HG02973 (cell line): ENCODE measurements around the gene RAI1.
A peak's percentile ranks its signal among the peaks of the same experiment; 100 is the strongest.

Source experiments
- ATAC-seq: cut with Tn5 transposase; IDR thresholded peaks from one replicate; pipeline ENCODE4 v1.9.1; 2021; ENCODE audit warnings: moderate library complexity; ENCODE audit not compliant: unreplicated experiment

The RAI1 gene

DNA sequence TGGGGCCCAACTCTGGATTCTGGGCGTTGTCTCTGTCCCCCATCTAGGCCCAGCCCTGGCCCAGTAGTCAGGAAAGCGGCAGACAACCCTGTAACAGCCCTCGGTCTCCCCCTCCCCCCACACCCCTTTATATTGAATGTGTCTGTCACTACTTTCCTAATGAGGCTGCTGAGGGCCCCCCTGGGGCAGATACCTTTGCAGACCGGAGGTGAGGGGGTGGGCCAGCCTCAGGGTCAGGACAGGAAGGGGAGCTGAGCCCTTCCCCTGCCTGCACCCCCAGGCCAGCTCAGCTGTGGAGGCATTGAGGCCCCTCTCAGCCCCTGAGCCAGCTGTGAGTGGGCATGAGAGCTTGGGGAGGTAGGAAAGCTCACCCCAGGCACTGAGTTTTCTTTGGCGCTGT lies 17.1 kb downstream of the RAI1 start:
- ATAC-seq: no peak

DNA sequence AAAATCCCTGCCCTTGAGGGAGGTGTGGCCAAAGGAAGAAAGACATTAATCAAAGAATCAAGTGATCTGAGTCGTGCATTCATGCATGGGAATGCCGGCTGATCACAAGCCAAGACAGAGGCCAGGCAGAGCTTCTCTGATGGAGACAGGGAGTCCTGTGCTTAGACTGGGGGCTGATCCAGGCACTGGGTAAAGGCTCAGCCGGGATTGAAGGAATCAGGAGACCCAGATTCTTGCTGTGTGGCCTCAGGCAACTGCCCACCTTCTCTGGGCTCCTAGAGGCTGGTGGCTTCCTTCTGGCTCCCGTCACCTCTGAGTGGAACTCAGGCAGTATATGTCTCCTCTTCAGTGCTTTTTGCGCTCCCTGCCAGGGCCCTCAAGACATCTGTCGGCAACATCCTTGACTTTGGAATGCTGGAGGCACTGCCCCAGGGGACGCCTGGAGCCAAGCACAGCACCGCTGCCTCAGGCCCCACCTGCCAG lies 17.7 kb downstream of the RAI1 start:
- no peak for ATAC-seq

DNA sequence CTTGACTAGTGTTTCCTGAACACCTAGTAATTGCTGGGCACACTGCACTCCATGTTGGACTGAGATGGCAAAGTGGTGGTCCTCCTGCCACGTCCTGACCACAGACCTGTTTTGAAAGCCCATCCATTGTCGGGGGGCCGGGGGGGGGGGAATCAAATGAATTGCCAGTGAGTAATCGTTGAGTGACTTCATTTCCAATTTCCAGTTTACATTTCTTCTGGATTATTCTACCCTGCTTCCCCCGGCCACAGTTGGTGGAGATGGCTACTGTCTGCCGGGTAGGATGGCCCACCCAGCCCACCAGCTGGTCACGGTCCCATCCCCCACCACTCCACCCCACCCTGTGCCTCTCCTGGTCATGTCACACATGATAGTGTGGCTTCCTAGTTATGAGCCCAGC lies 18.2 kb downstream of the RAI1 start:
- ATAC-seq: no peak

DNA sequence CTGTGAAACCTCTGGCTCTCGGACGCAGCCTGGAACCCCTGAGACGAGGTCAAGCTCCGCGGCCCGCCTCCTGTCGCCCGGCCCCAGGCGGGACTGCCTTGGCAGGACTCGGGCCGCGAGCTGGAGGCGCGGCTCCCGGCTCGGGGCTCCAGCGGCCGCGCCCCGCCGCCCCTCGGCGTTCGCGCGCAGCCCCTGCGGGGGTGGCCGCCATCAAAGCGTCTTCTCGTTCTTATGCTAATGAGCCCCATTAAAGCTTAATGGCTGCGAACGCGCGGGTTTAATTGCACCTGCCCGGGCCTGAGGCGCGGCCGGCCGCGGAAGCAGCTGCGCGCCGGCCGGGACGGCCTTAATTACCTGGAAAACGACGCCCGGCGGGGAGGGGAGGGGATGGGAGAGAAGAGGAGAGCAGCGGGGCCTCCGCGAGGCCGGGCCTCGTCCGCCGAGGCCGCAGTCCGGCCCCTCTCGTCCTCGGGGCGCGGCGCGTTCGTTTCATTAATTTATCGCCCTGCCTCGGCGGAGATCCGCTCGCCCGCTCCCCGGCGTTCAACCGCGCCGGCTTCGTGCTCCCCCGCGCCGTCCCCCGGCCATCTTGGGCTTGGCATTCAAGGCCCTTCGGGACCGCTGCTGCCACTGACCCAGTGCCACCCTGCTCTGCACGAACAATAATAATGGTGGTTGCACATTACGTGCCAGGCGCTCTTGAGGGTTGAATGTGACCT lies 19.2 kb downstream of the RAI1 start:
- ATAC-seq: no peak

DNA sequence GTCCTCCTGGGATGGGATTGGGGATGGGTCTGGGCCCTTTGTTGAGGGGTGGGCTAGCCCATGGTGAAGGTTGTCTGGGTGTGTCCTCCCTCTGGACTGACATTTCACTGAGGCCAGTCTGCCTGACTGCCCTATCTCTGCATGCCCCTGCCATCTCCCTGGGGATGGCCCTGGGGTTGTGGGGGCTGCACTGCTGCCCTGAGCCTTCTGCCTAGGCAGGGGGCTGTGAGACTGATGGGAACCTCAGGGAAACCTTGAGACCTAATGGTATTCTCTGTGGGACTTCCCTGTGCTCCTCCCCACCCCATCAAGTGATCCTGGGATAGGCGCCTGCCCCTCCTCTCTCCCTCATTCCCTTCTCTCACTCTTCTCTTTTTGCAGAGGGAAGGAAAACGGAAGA lies 19.9 kb downstream of the RAI1 start:
- ATAC-seq: no peak

DNA sequence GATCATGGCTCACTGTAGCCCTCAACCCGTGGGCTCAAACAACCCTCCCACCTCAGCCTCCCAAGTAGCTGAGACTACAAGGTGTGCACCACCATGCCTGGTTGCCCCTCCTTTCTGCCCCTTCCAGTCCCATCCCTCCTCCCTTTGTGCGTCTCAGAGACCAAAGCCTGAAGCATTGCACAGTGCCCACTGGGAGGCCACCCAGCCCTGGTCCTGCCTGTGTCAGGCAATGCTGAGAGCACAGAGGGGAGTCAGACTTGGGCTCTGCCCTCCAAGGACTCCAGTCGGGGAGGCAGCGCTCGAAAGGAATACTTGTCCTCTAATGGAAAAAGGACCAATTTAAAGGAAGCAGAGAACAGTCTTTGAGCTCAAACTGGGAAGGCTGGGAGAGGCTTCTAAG lies 20.4 kb downstream of the RAI1 start:
- no peak for ATAC-seq

DNA sequence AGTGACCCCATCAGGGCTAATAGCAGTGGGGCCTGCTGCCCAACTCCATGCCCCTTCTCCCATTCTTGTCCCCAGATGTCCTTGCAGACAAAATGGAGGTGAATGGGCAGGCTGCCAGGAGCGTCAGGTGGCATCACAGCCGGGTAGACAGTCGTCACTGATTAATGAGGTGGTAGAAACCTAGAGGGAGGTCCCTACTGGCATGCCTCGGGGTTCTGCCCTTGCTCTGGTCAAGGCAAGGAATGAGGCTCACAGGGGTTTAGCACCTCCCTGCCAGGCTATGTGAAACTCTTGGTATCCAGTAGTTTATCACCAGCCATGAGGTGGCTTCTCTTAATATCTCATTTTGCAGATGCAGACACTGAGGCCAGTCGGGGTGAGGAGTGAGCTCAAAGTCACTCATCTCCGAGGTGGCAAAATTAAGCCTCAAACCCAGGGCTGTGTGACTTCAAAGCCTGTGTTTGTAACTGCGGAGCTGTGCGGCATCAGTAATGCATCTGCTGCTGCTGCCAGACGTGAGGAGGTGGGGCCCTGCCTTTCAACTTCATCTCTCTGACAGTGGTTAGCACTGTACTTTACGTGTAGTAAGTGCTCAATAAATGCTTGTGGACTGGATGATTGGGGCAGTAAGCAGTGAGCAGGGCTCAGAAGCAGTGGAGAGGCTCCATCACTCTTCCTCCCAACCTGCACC lies 21.3 kb downstream of the RAI1 start:
- ATAC-seq: no peak

DNA sequence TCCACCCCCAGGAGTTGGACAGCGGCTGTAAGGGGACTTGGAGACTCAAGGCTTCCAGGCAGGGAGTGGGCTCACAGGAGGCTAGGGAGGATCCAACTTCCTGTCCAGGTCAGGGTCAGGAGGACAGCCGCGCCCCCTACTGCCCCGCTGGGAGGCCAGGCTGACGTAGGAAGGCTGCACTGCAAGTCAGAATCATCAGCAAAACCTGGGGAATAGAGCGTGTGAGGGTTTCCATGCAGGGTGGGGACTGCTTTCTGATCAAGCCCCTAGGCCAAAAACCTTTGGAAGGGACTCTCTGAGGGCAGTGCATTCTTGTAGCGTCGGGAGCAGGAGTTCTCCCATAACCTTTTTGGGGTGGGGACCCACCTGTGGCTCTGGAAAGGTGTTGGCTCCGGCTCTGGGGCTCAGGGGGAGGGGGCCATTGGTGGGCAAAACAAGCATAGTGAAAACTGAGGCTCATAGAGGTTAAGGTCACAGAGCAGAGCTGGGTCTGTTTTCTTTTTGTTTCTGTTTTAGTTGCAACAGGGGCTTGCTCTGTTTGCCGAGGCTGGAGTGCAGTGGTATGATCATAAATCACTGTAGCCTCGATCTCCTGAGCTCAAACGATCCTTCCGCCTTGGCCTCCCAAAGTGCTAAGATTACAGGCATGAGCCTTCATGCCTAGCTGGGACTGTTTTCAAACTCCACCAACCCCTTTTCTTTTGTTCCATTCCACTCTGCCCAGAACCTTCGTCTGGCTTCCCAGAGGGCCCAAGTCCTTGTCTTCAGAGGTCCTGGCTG lies 22.1 kb downstream of the RAI1 start:
- no peak for ATAC-seq

DNA sequence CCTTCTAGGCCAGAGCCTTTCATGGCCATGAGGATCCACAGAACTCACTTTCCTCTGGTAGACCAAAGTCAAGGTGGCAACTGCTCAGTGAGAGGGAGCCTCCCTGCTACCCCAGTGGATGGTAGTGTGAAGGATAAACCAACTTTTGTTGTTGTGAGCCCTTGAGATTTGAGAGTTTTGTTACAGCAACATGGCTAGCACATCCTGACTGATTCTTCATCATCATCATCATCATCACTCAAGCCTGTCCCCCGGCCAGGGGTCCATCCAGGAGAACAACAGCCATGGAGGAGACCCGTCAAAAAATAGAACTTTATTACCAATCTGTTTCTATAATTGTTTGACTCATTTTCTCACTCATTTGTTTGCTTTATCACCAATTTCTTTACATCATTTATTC lies 23.7 kb downstream of the RAI1 start:
- ATAC-seq: no peak

DNA sequence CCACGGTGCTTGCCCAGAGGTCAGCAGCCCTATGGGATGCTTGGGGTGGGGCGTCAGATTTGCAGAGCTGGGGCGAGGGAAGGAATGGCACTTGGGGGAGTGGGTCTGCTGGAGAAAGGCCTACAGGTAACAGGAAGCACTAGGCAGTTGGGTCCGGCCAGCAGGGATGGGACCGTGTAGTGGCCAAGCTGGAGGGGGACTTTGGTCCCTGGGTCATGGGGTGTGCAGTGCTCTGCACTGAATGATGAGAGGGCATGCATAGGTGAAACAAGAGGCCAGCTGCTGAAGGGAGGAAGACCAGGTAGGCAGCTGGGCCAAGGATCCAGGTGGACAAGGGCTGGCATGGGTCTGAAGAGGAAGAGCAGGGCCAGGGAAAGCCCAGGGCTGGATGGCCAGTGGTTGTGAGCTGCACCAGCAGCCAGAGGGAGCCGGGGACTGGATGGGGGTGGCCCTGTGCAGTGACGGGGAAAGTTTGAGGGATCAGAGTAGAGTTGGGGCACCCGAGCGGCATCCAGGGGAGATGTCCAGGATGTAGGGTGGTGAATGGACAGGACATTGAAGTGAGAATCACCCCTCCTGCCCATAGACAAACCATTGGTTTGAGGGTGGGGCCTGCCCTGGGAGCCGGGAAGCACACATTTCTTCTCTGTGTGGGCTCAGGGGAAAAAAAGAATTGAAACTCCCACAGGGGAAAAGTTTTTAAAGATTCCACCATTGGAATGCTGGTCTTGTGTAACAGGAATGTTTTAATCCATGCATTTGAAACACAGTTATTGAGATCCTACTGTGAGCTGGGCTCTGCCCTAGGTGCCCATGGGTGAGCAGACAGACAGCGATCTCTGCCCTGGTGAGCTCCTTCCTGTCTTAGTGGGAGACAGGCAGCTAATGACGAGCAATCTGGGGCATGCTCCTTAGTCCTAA lies 25.1 kb downstream of the RAI1 start:
- ATAC-seq: no peak

DNA sequence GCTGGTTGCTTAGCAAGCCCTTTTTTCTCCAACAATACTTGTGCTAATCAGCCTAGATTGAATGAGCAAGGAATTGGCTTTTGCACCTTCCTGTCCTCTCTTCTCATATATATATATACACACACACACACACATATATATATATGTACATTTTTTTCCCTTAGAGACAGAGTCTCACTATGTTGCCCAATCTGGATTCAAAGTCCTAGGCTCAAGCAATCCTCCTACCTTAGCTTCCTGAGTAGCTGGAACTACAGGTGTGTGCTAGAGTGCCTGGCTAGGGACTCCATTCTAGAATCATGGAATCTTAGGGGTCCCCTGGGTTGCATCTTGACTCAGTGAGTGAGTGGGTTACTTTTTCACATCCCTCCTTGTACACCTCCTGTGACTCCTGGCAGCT lies 27.0 kb downstream of the RAI1 start:
- ATAC-seq: no peak

DNA sequence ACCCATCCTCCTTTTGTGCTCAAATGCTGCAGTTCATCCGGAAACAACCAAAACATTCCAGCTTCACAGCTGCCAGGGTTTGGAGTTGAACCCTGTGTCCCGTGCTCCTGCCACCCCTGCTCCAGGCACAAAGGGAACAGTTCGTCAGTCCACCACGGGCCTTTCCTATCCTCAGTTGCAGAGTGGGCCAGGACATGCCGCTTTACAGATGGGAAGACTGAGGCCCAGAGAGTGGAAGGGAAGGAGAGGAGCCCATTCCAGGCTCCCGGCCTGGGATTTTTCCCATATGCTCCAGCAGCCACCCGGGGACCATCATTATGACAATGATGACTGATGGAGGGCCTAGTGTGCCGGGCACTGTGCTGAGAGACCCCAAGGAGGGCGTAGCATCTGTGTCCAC lies 27.6 kb downstream of the RAI1 start:
- no peak for ATAC-seq

DNA sequence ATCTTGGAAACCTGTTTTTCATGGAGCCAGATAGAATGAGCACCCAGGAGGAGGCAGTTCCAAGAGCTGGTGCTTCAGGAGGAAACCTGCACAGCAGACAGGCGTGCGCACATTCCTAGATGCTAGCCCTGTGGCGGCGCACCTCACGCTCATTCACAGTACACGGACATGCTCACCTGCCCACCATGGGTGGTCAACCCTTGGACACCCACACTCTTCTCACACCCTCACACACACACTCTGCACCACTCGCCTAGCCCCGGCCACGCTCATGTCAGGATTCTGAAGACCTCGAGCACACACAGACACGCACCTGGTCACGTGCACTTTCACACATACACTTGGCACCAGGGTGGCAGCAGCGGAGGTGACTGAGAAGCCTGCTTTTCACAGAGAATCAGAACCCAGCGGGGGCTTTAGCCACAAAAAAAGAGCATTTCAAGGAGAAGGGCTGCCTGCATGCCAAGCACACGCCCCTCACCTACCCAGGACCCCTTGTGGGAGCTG lies 28.6 kb downstream of the RAI1 start:
- ATAC-seq: no peak

DNA sequence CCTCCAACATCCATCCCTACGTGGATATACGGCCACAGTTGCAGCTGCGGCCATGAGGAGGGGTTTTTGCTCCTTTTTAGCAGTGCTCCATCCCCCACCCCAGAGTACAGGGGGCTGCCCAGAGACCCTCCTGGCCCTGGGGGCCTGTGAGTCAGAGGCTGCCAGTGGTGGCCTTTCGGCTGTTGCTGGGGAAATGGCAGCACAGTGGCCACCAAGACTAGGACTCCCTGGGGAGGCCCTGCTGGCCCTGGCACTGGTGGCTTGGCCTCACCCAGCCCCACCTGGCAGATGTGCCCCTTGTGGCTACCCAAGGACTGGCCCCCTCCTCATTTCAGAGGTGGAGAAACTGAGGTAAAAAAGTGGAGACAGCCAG lies 29.1 kb downstream of the RAI1 start:
- ATAC-seq: no peak

DNA sequence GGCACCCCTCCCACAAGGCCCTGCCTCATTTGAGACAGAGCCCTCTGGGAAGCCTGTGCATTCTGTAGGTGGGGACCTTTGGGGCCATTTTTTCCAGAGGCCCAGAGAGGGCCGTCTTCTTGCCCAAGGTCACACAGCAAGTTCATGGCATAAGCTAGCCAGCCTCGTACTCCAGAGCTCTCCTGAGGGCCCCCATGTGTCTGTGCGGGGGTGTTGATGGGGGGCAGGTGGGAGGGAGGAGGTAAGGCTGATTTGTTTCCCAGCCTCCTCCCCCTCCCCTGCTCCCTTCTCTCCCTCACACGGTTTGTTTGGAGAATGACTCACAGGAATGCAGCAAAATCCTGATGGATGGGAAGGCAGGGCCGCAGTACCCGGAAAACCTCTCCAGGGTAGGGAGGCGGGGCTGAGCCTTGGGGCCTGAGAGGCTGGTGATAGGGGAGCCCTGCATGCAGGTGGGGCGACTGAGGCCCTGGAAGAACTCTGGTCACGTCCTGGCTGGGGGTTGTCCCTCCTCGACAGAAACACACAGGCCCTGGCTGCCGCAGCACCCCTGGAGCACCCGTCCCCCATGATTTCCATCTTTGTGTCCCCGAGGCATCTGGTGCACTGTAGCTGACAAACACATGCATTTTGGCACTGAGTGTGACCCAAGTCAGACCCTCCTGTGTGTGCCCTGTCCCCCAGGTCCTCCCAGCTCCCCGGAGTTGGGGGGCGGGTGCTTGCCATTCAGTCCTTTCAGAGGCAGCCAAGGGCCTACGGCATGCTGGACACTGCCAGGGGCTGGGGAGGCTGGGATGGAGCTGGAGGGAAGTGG lies 29.7 kb downstream of the RAI1 start:
- no peak for ATAC-seq

DNA sequence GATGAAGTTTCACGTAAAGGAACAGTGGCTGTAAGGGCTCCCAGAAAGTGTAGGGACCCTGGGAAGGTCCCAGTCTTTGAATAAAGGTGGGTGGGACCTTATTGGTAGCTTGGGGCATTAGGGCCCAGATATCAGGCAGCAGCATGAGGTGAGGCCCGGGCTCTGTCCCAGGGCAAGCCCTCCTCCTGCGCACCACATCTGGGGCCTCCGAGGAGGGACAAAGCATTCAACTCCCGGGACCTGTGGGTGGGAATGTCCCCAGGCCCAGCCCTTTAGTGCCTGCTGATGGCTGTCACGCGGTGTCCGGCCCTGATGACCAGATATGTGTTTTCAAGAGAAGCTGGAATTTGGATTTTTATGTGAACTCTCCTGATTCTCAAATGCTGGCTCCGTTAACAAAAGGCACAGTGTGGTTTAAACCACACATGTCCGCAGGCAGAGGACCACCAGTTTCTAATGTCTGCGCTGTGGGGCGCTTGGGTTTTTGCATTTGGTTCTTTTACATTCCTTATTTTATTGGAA lies 30.4 kb downstream of the RAI1 start:
- no peak for ATAC-seq

DNA sequence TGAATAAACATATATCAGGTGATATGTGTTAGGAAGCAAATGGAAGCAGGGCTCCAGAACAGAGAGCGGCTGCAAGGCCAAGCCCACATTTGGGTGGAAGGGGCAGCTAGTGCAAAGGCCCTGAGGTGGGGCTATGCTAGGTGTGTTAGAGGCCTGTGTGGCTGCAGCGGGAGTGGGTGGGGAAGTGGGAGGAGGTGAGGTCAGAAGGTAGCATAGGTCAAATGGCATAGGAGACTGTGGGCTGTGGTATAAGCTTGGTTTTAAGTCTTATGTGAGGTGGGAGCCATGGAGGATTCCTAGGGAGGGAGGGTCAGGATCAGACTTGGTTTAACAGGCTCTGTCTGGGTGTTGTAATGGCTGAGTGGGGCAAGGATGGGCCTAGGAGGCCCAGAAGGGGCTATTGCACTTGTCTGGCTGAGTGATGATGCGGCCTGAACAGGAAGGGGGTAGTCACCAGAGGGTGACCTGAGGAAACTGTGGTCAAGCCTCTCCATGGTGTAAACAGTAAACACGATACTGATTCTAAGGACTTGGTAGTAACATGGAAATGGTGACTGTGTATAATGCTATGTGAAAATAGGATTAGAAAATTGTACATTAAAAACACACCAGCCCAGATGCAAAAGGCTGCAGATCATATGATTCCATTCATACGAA lies 31.1 kb downstream of the RAI1 start:
- ATAC-seq: peak; percentile 83

DNA sequence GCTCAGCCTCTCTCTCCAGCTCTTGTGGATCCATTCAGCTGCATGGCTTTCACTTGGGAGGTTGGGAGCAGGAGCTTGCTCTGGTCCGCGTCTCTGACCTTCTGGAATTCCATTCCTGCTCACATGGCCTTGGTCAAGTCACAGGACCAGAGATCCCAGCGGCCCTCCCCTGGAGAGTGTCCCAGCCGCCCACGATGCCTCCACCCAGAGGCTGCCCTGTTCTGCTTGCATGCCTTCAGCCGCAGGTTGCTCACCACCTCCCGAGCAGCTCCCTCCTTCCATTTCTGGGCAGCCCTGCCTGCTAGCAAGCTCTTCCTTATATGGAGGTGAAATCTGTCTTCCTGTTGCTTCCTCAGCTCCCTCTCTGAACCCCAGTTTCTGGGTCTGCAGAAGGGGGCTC lies 32.6 kb downstream of the RAI1 start:
- ATAC-seq: no peak

DNA sequence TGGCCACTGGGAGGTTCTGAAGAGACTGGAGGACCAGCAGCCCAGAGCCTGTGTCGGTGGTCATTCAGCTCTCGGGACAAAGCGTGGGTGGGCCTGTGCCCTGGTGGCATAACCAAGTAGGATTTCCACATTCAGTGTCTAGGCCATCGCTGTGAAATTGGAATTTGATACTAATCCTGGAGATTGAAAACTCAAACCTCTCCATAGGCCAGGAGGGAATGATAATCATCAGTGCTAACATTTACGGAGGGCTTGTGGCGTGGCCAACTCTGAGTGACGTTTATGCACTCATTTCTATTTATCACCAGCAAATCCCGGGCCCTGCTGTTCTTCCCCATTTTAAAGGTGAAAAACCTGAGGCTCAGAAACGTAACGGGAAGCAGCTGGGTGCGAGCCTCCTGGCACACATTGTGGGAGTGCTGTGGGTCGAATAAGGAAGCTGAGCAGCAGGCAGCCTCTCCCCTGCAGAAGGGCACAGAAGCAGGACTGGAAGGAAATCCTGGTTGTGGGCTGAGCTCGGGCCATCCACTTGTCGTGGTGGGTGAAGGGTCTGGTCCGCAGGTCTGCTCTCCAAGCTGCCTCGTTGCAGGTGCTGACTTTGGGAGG lies 33.1 kb downstream of the RAI1 start:
- ATAC-seq: no peak
